Neural cell (in vitro differentiated cells): Measurements from ENCODE around the gene CTF1. TPM values are rescaled to one million over a fixed set of nuclear protein-coding genes. Genes with fewer than 3 reads are reported as not detected.
"Not testable (repeated sequence)": the region's sequence is repeated elsewhere in the genome, so short reads cannot be mapped to it uniquely, and the experiment has no call there.

Experiments used
- H2AFZ ChIP-seq: fragments of 200-600, 300-800 bp; sonication (generic), shearing (Covaris generic); 2 replicates; pipeline ENCODE4 v1.6.0; 2014; ENCODE audit warnings: low read depth, mild to moderate bottlenecking, antibody characterized with exemption, low read length, moderate library complexity
- H3F3A ChIP-seq: fragments of 200-600 bp; shearing (Covaris generic); 2 replicates; pipeline ENCODE4 v1.6.1; 2016; ENCODE audit warnings: mild to moderate bottlenecking, moderate library complexity, mixed read lengths, antibody characterized with exemption, low read length; ENCODE audit not compliant: insufficient read depth, poor library complexity, severe bottlenecking
- H3K27ac ChIP-seq: fragments of 200-600, 300-800 bp; sonication (generic), shearing (Covaris generic); 2 replicates; pipeline ENCODE4 v1.5.1; 2014; ENCODE audit warnings: mild to moderate bottlenecking, low read length, moderate library complexity
- H3K27me3 ChIP-seq: fragments of 300-800, 200-600 bp; sonication (generic), shearing (Covaris generic); 2 replicates; pipeline ENCODE4 v1.6.0; 2014; ENCODE audit warnings: mild to moderate bottlenecking, low read depth, low read length, moderate library complexity; ENCODE audit not compliant: insufficient read depth
- H3K36me3 ChIP-seq: fragments of 300-800, 200-600 bp; sonication (generic), shearing (Covaris generic); 2 replicates; pipeline ENCODE4 v1.5.1; 2014; ENCODE audit warnings: mild to moderate bottlenecking, antibody characterized with exemption, low read length, moderate library complexity; ENCODE audit not compliant: insufficient read depth
- H3K4me2 ChIP-seq: fragments of 300-800, 200-600 bp; sonication (generic), shearing (Covaris generic); 2 replicates; pipeline ENCODE4 v1.6.0; 2014; ENCODE audit warnings: mild to moderate bottlenecking, low read length
- H3K4me3 ChIP-seq: fragments of 300-800, 200-600 bp; sonication (generic), shearing (Covaris generic); 2 replicates; pipeline ENCODE4 v1.5.1; 2014; ENCODE audit warnings: mild to moderate bottlenecking, low read length, moderate library complexity
- H3K79me2 ChIP-seq: fragments of 200-600 bp; shearing (Covaris generic); replicated peaks from 2 replicates; pipeline ENCODE4 v1.6.0; 2014; ENCODE audit warnings: mild to moderate bottlenecking, low read length, moderate library complexity; ENCODE audit not compliant: insufficient read depth
- H3K9ac ChIP-seq: fragments of 300-800, 200-600 bp; sonication (generic), shearing (Covaris generic); 2 replicates; pipeline ENCODE4 v1.6.1; 2016; ENCODE audit warnings: mild to moderate bottlenecking, low read length, mixed read lengths
- H3K9me2 ChIP-seq: fragments of 200-600 bp; shearing (Covaris generic); 2 replicates; pipeline ENCODE4 v1.6.1; 2016; ENCODE audit warnings: mild to moderate bottlenecking, low read length, mixed read lengths; ENCODE audit not compliant: insufficient read depth
- H3K9me3 ChIP-seq: fragments of 200-600, 300-800 bp; sonication (generic), shearing (Covaris generic); 2 replicates; pipeline ENCODE4 v1.6.1; 2016; ENCODE audit warnings: mild to moderate bottlenecking, mixed run types, low read length, moderate library complexity, mixed read lengths
- H4K20me1 ChIP-seq: fragments of 200-600 bp; shearing (Covaris generic); 2 replicates; pipeline ENCODE4 v1.6.1; 2016; ENCODE audit warnings: mild to moderate bottlenecking, mixed run types; ENCODE audit not compliant: insufficient read depth
- EP300 ChIP-seq: fragments of 450-650 bp; conservative IDR thresholded peaks from 2 replicates; pipeline ENCODE4 v1.6.1; 2014; ENCODE audit warnings: antibody characterized with exemption, mild to moderate bottlenecking, moderate library complexity; ENCODE audit not compliant: poor library complexity, severe bottlenecking
- EZH2 ChIP-seq: fragments of 200-600, 300-800 bp; shearing (Covaris generic), sonication (generic); IDR thresholded peaks from 2 replicates; pipeline ENCODE4 v1.6.1; 2014; ENCODE audit warnings: antibody characterized with exemption, low read length, borderline replicate concordance, mild to moderate bottlenecking; ENCODE audit not compliant: insufficient read depth, poor library complexity, severe bottlenecking
- MXI1 ChIP-seq: fragments of 450-650 bp; conservative IDR thresholded peaks from 2 replicates; pipeline ENCODE4 v1.6.1; 2014; ENCODE audit warnings: antibody characterized with exemption, mild to moderate bottlenecking; ENCODE audit not compliant: poor library complexity, severe bottlenecking
- POLR2AphosphoS5 ChIP-seq: IDR thresholded peaks from 2 replicates; pipeline ENCODE4 v1.6.1; 2012
- RAD21 ChIP-seq: fragments of 450-650 bp; conservative IDR thresholded peaks from 2 replicates; pipeline ENCODE4 v1.6.1; 2014; ENCODE audit warnings: antibody characterized with exemption, mild to moderate bottlenecking, moderate library complexity
- SMC3 ChIP-seq: fragments of 450-650 bp; conservative IDR thresholded peaks from 2 replicates; pipeline ENCODE4 v1.6.1; 2014; ENCODE audit warnings: antibody characterized with exemption, mild to moderate bottlenecking, moderate library complexity; ENCODE audit not compliant: poor library complexity
- TAF1 ChIP-seq: IDR thresholded peaks from 2 replicates; pipeline ENCODE4 v1.6.1; 2012; ENCODE audit warnings: low read depth
- polyA plus RNA-seq: library from polyadenylated mRNA; depleted of rRNA; stranded (reverse); fragments of >200 nt; gene quantifications from 2 replicates; pipeline ENCODE4 v1.2.3, GENCODE V29; 2014
- TF ChIP-seq, protein P1 (sequence below): fragments of 450-650 bp; IDR thresholded peaks from 2 replicates; pipeline ENCODE4 v1.5.1; 2014; ENCODE audit warnings: antibody characterized with exemption, mild to moderate bottlenecking, moderate library complexity; ENCODE audit not compliant: poor library complexity, severe bottlenecking
- TF ChIP-seq, protein P2 (sequence below): IDR thresholded peaks from 2 replicates; pipeline ENCODE4 v1.6.1; 2012; ENCODE audit warnings: borderline replicate concordance

CTF1 gene
- polyA plus RNA-seq, 1 donor from 2014 or later: not detected

DNA sequence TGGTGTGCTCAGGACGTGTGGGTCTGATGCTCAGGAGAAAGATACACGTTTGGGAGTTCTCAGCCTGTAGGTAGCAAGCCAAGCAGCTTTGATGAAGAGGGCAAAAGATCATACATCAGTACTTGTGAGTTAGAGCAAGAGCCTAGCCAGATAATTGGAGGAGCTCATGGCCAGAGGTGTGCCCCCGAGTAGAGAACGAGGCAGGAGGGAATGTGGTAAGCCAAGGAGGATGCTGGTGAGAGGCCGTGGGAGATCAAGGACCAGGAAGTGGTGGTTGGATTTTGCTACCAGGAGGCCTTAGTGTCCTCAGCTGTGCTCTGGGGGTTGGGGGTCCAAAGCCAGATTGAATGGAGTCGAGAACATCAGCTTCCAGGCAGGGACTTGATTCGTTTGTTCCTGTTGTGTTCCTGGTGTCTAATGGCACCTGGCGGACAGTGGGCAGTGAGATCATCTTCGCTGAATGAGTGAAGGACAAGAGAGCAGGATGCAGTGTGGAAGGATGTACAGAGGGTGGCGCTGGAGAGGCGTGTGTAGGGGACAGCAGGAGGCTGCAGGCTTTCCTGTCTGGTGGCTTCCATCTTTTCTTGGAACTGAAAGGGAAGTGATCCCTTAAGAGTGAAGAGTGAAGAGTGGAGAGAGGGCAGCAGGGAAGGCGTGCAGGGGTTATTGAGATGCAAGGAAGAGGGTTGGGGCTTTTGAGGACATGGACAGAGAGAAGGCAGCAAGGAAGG lies 38.6 kb downstream of the CTF1 start:
- Histone ChIP-seq H3K36me3 (no peaks in the 10 kb centered on the region), H2AFZ (no peak overlapping the region), H3K9ac (no peak overlapping the region), H3K27me3 (no peaks in the 10 kb centered on the region), H3K4me3 (no peak overlapping the region), H3K27ac (no peak overlapping the region), H3K79me2 (no peaks in the 10 kb centered on the region), H3K4me2 (no peak overlapping the region), H3F3A (no peaks in the 10 kb centered on the region), H3K9me2 (no peaks in the 10 kb centered on the region), H4K20me1 (peaks cover 3% of the 10 kb centered on the region), H3K9me3 (no peaks in the 10 kb centered on the region)
- TF ChIP-seq, protein P1, sequence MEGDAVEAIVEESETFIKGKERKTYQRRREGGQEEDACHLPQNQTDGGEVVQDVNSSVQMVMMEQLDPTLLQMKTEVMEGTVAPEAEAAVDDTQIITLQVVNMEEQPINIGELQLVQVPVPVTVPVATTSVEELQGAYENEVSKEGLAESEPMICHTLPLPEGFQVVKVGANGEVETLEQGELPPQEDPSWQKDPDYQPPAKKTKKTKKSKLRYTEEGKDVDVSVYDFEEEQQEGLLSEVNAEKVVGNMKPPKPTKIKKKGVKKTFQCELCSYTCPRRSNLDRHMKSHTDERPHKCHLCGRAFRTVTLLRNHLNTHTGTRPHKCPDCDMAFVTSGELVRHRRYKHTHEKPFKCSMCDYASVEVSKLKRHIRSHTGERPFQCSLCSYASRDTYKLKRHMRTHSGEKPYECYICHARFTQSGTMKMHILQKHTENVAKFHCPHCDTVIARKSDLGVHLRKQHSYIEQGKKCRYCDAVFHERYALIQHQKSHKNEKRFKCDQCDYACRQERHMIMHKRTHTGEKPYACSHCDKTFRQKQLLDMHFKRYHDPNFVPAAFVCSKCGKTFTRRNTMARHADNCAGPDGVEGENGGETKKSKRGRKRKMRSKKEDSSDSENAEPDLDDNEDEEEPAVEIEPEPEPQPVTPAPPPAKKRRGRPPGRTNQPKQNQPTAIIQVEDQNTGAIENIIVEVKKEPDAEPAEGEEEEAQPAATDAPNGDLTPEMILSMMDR: peak; percentile 41
- TF ChIP-seq EZH2 (no peak), SMC3 (peak; percentile 31), RAD21 (peak; percentile 31)

DNA sequence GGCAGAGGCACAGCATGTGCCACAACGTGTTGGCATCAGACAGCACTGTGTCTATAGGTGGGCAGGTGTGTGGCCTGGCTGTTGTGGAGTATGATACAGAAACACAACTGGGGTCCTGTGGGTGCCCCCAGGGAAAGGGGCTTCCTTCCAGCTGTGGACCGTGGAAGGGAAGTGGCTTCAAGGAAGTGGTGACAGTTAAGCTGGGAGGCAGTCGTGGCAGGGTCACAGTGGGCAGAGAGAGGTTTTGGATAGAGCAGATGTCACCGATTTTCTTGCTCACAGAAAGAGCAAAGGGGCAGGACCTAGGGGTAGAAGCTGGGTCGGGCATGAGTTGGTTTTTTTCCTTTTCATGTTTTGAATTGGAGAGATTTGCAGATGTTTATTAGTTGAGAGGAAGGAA lies 41.3 kb downstream of the CTF1 start:
- H3K4me2 ChIP-seq: no peak overlapping the region
- no peak overlapping the region for H3K27ac ChIP-seq
- H3K9me3 ChIP-seq: no peaks in the 10 kb centered on the region
- no peaks in the 10 kb centered on the region for H3F3A ChIP-seq
- no peaks in the 10 kb centered on the region for H3K9me2 ChIP-seq
- no peak overlapping the region for H3K4me3 ChIP-seq
- H4K20me1 ChIP-seq: no peaks in the 10 kb centered on the region
- no peak overlapping the region for H3K9ac ChIP-seq
- no peaks in the 10 kb centered on the region for H3K27me3 ChIP-seq
- H3K79me2 ChIP-seq: no peaks in the 10 kb centered on the region
- TF ChIP-seq, protein P2, sequence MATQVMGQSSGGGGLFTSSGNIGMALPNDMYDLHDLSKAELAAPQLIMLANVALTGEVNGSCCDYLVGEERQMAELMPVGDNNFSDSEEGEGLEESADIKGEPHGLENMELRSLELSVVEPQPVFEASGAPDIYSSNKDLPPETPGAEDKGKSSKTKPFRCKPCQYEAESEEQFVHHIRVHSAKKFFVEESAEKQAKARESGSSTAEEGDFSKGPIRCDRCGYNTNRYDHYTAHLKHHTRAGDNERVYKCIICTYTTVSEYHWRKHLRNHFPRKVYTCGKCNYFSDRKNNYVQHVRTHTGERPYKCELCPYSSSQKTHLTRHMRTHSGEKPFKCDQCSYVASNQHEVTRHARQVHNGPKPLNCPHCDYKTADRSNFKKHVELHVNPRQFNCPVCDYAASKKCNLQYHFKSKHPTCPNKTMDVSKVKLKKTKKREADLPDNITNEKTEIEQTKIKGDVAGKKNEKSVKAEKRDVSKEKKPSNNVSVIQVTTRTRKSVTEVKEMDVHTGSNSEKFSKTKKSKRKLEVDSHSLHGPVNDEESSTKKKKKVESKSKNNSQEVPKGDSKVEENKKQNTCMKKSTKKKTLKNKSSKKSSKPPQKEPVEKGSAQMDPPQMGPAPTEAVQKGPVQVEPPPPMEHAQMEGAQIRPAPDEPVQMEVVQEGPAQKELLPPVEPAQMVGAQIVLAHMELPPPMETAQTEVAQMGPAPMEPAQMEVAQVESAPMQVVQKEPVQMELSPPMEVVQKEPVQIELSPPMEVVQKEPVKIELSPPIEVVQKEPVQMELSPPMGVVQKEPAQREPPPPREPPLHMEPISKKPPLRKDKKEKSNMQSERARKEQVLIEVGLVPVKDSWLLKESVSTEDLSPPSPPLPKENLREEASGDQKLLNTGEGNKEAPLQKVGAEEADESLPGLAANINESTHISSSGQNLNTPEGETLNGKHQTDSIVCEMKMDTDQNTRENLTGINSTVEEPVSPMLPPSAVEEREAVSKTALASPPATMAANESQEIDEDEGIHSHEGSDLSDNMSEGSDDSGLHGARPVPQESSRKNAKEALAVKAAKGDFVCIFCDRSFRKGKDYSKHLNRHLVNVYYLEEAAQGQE: no peak
- no peak for TF ChIP-seq EZH2
- TF ChIP-seq MXI1: no peak
- no peak for TF ChIP-seq SMC3
- TF ChIP-seq, protein P1: no peak
- no peak for TF ChIP-seq POLR2AphosphoS5
- no peak for TF ChIP-seq TAF1
- no peak for TF ChIP-seq EP300
- no peak for TF ChIP-seq RAD21
- no peak overlapping the region for H2AFZ ChIP-seq
- H3K36me3 ChIP-seq: no peaks in the 10 kb centered on the region

DNA sequence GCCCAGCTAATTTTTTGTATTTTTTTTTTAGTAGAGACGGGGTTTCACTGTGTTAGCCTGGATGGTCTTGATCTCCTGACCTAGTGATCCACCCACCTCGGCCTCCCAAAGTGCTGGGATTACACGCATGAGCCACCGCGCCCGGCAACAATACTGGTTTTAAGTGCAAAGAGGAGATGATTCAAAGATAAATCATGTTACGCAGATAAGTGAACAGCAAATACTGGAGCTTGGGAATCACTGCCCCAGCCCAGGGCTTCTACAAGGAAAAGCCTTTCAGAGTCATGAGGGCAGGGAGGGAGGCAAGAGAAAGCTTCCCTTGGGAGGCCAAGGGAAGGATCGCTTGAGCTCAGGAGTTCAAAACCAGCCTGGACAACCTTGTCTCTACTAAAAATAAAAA lies 43.2 kb downstream of the CTF1 start:
- not testable (repeated sequence) for H3K9ac ChIP-seq, H3K27me3 ChIP-seq, H3K4me3 ChIP-seq, H3K27ac ChIP-seq, H3K4me2 ChIP-seq, H3K36me3 ChIP-seq, H3K79me2 ChIP-seq, H4K20me1 ChIP-seq, H3K9me3 ChIP-seq, H3K9me2 ChIP-seq, H3F3A ChIP-seq, H2AFZ ChIP-seq
